K562 (cell line): ENCODE data around the gene NOTCH1. TPM values are rescaled to one million over a fixed set of nuclear protein-coding genes. Genes with fewer than 3 reads are reported as not detected.

ENCODE experiments used
- BRF1 ChIP-seq: IDR thresholded peaks from 3 replicates; pipeline ENCODE4 v1.6.1; 2011; ENCODE audit warnings: borderline replicate concordance, mild to moderate bottlenecking; ENCODE audit not compliant: insufficient read length; ENCODE audit errors: extremely low read depth
- CEBPG ChIP-seq, 3 experiments: fragments of 200-800 bp in 1 of 3; sonication (Bioruptor generic) in 1 of 3; sonication (generic) in 1 of 3; formaldehyde crosslinking in 1 of 3; IDR thresholded peaks in 2 of 3; conservative IDR thresholded peaks in 1 of 3; 2 replicates each; pipeline versions ENCODE4 v1.6.1 to v1.8.0; 2016 to 2022; ENCODE audit warnings: missing compliant biosample characterization in 2 of 3, missing genetic modification characterization in 2 of 3, mild to moderate bottlenecking in 1 of 3, missing genetic modification reagents in 1 of 3
- CTCFL ChIP-seq: IDR thresholded peaks from 2 replicates; pipeline ENCODE4 v1.6.1; 2011; ENCODE audit warnings: borderline replicate concordance, low read depth, mild to moderate bottlenecking, moderate library complexity, low read length; ENCODE audit not compliant: insufficient read depth, poor library complexity, severe bottlenecking
- DMBX1 ChIP-seq: fragments of 250-450 bp; sonication (Bioruptor Pico); IDR thresholded peaks from 2 replicates; pipeline ENCODE4 v1.8.0; 2022; ENCODE audit warnings: inconsistent platforms, mild to moderate bottlenecking, moderate library complexity, borderline replicate concordance
- FOXP1 ChIP-seq: sonication (generic); formaldehyde crosslinking; IDR thresholded peaks from 2 replicates; pipeline ENCODE4 v1.8.0; 2022; ENCODE audit warnings: mild to moderate bottlenecking, missing genetic modification reagents
- GATAD2B ChIP-seq: fragments of 450-650 bp; IDR thresholded peaks from 2 replicates; pipeline ENCODE4 v1.6.1; 2017; ENCODE audit warnings: mild to moderate bottlenecking, borderline replicate concordance
- HDAC2 ChIP-seq: fragments of 450-650 bp; IDR thresholded peaks from 2 replicates; pipeline ENCODE4 v1.6.1; 2016; ENCODE audit warnings: mild to moderate bottlenecking
- HSF4 ChIP-seq: fragments of 250-450 bp; sonication (Bioruptor Pico); IDR thresholded peaks from 2 replicates; pipeline ENCODE4 v2.1.2; 2022; ENCODE audit warnings: mild to moderate bottlenecking, moderate library complexity, borderline replicate concordance
- KAT8 ChIP-seq: fragments of 450-650 bp; IDR thresholded peaks from 2 replicates; pipeline ENCODE4 v1.6.1; 2016; ENCODE audit warnings: low read depth, mild to moderate bottlenecking
- NR0B1 ChIP-seq: fragments of 450-650 bp; IDR thresholded peaks from one replicate; pipeline ENCODE4 v1.6.1; 2018; ENCODE audit warnings: mild to moderate bottlenecking, moderate library complexity; ENCODE audit not compliant: partially characterized antibody
- PHF8 ChIP-seq: fragments of 200-600 bp; sonication (generic); IDR thresholded peaks from 2 replicates; pipeline ENCODE4 v1.6.1; 2012; ENCODE audit warnings: mixed run types, mild to moderate bottlenecking, inconsistent platforms, low read length, moderate library complexity, borderline replicate concordance
- POLR2AphosphoS5 ChIP-seq: IDR thresholded peaks from 2 replicates; pipeline ENCODE4 v1.6.1; 2011; ENCODE audit warnings: mild to moderate bottlenecking, low read depth, low read length, moderate library complexity; ENCODE audit not compliant: control insufficient read depth, insufficient read depth
- RFX1 ChIP-seq: fragments of 450-650 bp; IDR thresholded peaks from 2 replicates; pipeline ENCODE4 v1.6.1; 2016; ENCODE audit warnings: mild to moderate bottlenecking, moderate library complexity
- SMAD3 ChIP-seq: fragments of 450-650 bp; formaldehyde crosslinking; conservative IDR thresholded peaks from 2 replicates; pipeline ENCODE4 v1.4.0; 2020; ENCODE audit warnings: mild to moderate bottlenecking
- SMAD4 ChIP-seq: fragments of 250-450 bp; sonication (Bioruptor Pico); conservative IDR thresholded peaks from 2 replicates; pipeline ENCODE4 v1.8.0; 2021; ENCODE audit warnings: inconsistent platforms, mild to moderate bottlenecking, moderate library complexity
- TBL1XR1 ChIP-seq, 2 experiments: IDR thresholded peaks; 2 replicates each; pipeline ENCODE4 v1.6.1; 2012; ENCODE audit warnings: improper control_type of control experiment in 2 of 2, low read length in 2 of 2, mild to moderate bottlenecking in 1 of 2
- U2AF1 ChIP-seq: fragments of 200-400 bp; formaldehyde crosslinking; optimal IDR thresholded peaks from 2 replicates; pipeline ENCODE3; 2017; ENCODE audit warnings: mild to moderate bottlenecking, low read depth, low read length, moderate library complexity
- ZBTB2 ChIP-seq: fragments of 450-650 bp; IDR thresholded peaks from 2 replicates; pipeline ENCODE4 v1.6.1; 2016; ENCODE audit warnings: antibody characterized with exemption
- ZNF12 ChIP-seq: sonication (generic); formaldehyde crosslinking; IDR thresholded peaks from 2 replicates; pipeline ENCODE4 v1.4.0; 2020; ENCODE audit warnings: mild to moderate bottlenecking, missing genetic modification reagents
- ZNF133 ChIP-seq: fragments of 250-450 bp; sonication (Bioruptor Pico); IDR thresholded peaks from 2 replicates; pipeline ENCODE4 v1.4.0; 2020; ENCODE audit warnings: mild to moderate bottlenecking
- ZNF134 ChIP-seq: fragments of 250-450 bp; sonication (Bioruptor Pico); conservative IDR thresholded peaks from 2 replicates; pipeline ENCODE4 v1.4.0; 2020
- ZNF282 ChIP-seq: sonication (generic); formaldehyde crosslinking; IDR thresholded peaks from 2 replicates; pipeline ENCODE4 v1.8.1; 2023; ENCODE audit warnings: missing genetic modification reagents
- ZNF324 ChIP-seq: fragments of 250-450 bp; sonication (Bioruptor Pico); IDR thresholded peaks from 2 replicates; pipeline ENCODE4 v1.4.0; 2020; ENCODE audit warnings: mild to moderate bottlenecking
- ZNF354B ChIP-seq: fragments of 250-450 bp; sonication (Bioruptor Pico); IDR thresholded peaks from 2 replicates; pipeline ENCODE4 v1.4.0; 2020
- ZNF507 ChIP-seq: conservative IDR thresholded peaks from 2 replicates; pipeline ENCODE4 v1.6.1; 2017; ENCODE audit warnings: missing genetic modification characterization, missing compliant biosample characterization
- polyA plus RNA-seq, 8 experiments: library from polyadenylated mRNA; depleted of rRNA in 4 of 8; stranded (reverse) in 5 of 8; unstranded in 3 of 8; fragments of >200 nt; fragmentation: Nextera tagmentation in 2 of 8; fragmentation: Illumina TruSeq in 1 of 8; extraction: Ambion mirVana in 2 of 8; extraction: Trizol in 1 of 8; gene quantifications; 2 replicates each; pipeline versions ENCODE4 v1.2.1 to v1.2.3, GENCODE V29; 2011 to 2014; ENCODE audit warnings: inconsistent platforms in 1 of 8, missing spikeins in 1 of 8
- total RNA-seq, 7 experiments: library from RNA; depleted of rRNA in 6 of 7; stranded (reverse); fragments of >200 nt in 6 of 7; fragmentation: Illumina TruSeq in 2 of 7; extraction: Trizol in 2 of 7; gene quantifications; 2 replicates each; pipeline versions ENCODE4 v1.2.1 to v1.2.3, GENCODE V29; 2011 to 2021; ENCODE audit warnings: low replicate concordance in 1 of 7

NOTCH1 gene
- total and polyA plus RNA-seq, 9 of the 15 experiments (the other 6 are each of a cell fraction or from before 2014, with no cell fraction given) = 0.03 to 31.4 (median 2.3) TPM

GRCh38 chr9:136545965-136546696 is at the start of gene NOTCH1 (continued):
- no peak for TF ChIP-seq CEBPG (CRISPR knock-in tag; IDR thresholded peaks at IDR 0.05)
- TF ChIP-seq CEBPG (tag; conservative IDR thresholded peaks at IDR 0.05 in 1 of 2, IDR thresholded peaks at IDR 0.05 in 1 of 2) = no peak
- TF ChIP-seq ZNF507 (tag) = no peak
- no peak for TF ChIP-seq DMBX1 (CRISPR knock-in tag)
- no peak for TF ChIP-seq POLR2AphosphoS5
- no peak for TF ChIP-seq ZNF354B (CRISPR knock-in tag)
- no peak for TF ChIP-seq GATAD2B
- TF ChIP-seq ZNF282 (CRISPR knock-in tag) = no peak
- TF ChIP-seq CTCFL = no peak
- peak; percentile 54; the same call in 1 of the 2 replicates for TF ChIP-seq SMAD3
- no peak for TF ChIP-seq ZNF133 (CRISPR knock-in tag)
- no peak for TF ChIP-seq RFX1
- TF ChIP-seq HSF4 (CRISPR knock-in tag) = no peak
- TF ChIP-seq HDAC2 = peak; percentile 40; the same call in 1 of the 2 replicates
- TF ChIP-seq TBL1XR1 (IDR thresholded peaks at IDR 0.05; ENCODE audit: low read length in 2 of 2) = no peak
- TF ChIP-seq ZNF324 (CRISPR knock-in tag) = no peak
- TF ChIP-seq BRF1 = no peak
- 0 out of 2 replicates have a peak, but pooled peaks have one; percentile 50 for TF ChIP-seq ZBTB2
- no peak for TF ChIP-seq KAT8
- no peak for TF ChIP-seq U2AF1
- TF ChIP-seq PHF8 = peak; percentile 53; the same call in 1 of the 2 replicates
- no peak for TF ChIP-seq ZNF12 (CRISPR knock-in tag)
- no peak for TF ChIP-seq ZNF134
- peak; percentile 63; the same call in 1 of the 2 replicates for TF ChIP-seq SMAD4 (CRISPR knock-in tag)
- no peak for TF ChIP-seq FOXP1 (CRISPR knock-in tag)
- TF ChIP-seq NR0B1 = no peak
